ENCODE results near the gene CERCAM. TPM values are rescaled to one million over a fixed set of nuclear protein-coding genes. Genes with fewer than 3 reads are reported as not detected.

The CERCAM gene
- polyA plus RNA-seq, 3 donors = 1.5 to 2.5 (median 1.8) TPM

DNA sequence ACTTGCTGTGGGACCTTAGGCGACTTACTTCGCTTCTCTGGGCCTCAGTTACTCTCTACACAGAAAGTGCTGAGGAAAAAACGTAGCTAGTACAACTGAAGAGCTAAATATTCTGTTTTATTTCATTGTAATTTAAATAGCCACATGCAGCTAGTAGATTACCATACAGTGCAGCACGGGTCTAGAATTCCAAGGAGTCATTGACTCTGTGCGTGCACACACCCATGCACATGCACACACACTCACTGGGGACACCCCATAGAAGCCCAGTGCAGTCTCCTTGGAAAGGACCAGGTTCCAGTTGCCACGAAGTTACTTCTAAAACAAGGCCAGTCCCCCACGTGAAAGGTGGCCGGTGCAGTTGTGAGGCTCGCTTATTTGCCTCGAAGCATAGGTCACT, 32.5 kb upstream of the CERCAM start:
- Mint-ChIP-seq H3K27me3 (ENCODE audit: low read depth in 3 of 3) (peaks cover 0 to 4% (median 1%) of the 10 kb centered on the region in 3 donors), H3K36me3 (peaks cover 55 to 91% of the 10 kb centered on the region in 2 donors), H3K27ac (no peak overlapping the region), H3K4me1 (no peaks in the 10 kb centered on the region), H3K4me3 (no peak overlapping the region), H3K9me3 (peaks cover 0 to 9% (median 6%) of the 10 kb centered on the region in 7 donors)
- intact Hi-C loops (cut with micrococcal nuclease) = no loop called here
- Histone ChIP-seq H3K27me3 (ENCODE audit: control insufficient read depth in 2 of 2, insufficient read depth in 2 of 2, low read length in 2 of 2) (no peaks in the 10 kb centered on the region), H3K9ac (ENCODE audit: insufficient read depth, low read length, poor library complexity, severe bottlenecking) (no peak overlapping the region), H3K4me1 (ENCODE audit: control insufficient read depth in 1 of 2, insufficient read depth in 2 of 2, low read length in 2 of 2) (no peaks in the 10 kb centered on the region), H3K79me2 (ENCODE audit: insufficient read depth, low read length) (no peaks in the 10 kb centered on the region), H3K9me3 (replicated peaks in 1 of 2; ENCODE audit: control insufficient read depth in 1 of 2, insufficient read depth in 1 of 2, low read length in 2 of 2) (no peaks in the 10 kb centered on the region), H3K27ac (ENCODE audit: low read depth in 1 of 2, low read length in 2 of 2) (no peak overlapping the region), H4K20me1 (ENCODE audit: insufficient read depth, low read length) (peaks cover 16% of the 10 kb centered on the region), H3K4me3 (replicated peaks in 1 of 3; ENCODE audit: low read depth in 2 of 3, low read length in 3 of 3) (no peak overlapping the region), H3K4me2 (replicated peaks; ENCODE audit: extremely low read depth, low read length, poor library complexity, severe bottlenecking) (no peak overlapping the region), H3K36me3 (replicated peaks in 1 of 2; ENCODE audit: control insufficient read depth in 1 of 2, insufficient read depth in 2 of 2, low read length in 2 of 2) (peaks cover 82 to 97% of the 10 kb centered on the region in 2 donors), H2AFZ (ENCODE audit: insufficient read depth, low read depth, low read length, poor library complexity, severe bottlenecking) (no peak overlapping the region)
- no peak for DNase-seq
- TF ChIP-seq, protein P1, sequence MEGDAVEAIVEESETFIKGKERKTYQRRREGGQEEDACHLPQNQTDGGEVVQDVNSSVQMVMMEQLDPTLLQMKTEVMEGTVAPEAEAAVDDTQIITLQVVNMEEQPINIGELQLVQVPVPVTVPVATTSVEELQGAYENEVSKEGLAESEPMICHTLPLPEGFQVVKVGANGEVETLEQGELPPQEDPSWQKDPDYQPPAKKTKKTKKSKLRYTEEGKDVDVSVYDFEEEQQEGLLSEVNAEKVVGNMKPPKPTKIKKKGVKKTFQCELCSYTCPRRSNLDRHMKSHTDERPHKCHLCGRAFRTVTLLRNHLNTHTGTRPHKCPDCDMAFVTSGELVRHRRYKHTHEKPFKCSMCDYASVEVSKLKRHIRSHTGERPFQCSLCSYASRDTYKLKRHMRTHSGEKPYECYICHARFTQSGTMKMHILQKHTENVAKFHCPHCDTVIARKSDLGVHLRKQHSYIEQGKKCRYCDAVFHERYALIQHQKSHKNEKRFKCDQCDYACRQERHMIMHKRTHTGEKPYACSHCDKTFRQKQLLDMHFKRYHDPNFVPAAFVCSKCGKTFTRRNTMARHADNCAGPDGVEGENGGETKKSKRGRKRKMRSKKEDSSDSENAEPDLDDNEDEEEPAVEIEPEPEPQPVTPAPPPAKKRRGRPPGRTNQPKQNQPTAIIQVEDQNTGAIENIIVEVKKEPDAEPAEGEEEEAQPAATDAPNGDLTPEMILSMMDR (IDR thresholded peaks at IDR 0.05) = no peak
- 98% methylated on average over 7 of the region's 10 CpGs for WGBS (ENCODE audit: insufficient coverage)

DNA sequence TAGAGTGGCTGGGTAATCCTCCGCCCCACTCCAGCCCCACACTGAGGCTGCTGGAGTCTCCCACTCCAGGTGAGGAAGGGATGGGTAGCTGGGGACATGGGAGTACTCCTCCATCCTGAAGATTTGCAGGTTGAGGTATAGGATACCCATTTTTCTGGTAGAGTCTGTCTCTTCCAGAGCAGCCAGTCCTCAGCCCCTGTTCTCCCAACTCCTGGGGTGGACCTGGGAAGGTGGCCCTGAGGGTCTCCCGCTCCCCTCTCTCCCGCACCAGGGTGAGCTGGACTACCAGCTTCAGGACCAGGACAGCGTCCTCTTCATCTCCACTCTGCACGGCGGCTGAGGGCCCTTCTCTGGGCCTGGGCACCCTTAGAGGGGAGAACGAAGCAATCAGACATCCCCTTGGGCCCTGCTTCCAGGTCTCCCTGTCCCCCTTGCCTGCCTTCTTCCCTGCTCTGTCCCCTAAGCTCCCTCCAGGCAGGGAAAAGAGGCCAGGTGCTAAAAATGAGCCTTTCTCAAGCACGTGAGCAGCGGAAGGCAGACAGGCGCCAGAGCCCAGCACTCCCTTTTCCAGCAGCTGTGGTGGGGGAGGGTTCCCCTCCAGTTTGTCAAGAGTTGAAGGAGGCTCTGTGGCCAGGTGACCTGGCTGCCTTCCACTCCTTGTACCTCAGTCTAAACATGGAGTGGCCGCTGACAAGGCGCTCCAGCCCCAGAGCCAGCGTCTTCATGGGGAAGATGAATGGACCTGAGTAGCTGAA, 31.1 kb upstream of the CERCAM start:
- peaks cover 0 to 9% (median 6%) of the 10 kb centered on the region in 7 donors for H3K9me3 Mint-ChIP-seq
- no peaks in the 10 kb centered on the region for H3K79me2 ChIP-seq (ENCODE audit: insufficient read depth, low read length)
- H3K27me3 Mint-ChIP-seq (ENCODE audit: low read depth in 3 of 3) = peaks cover 0 to 4% (median 2%) of the 10 kb centered on the region in 3 donors
- H3K4me1 Mint-ChIP-seq = no peaks in the 10 kb centered on the region
- H3K4me3 ChIP-seq (replicated peaks in 1 of 3; ENCODE audit: low read depth in 2 of 3, low read length in 3 of 3) = no peak overlapping the region
- no peak overlapping the region for H2AFZ ChIP-seq (ENCODE audit: insufficient read depth, low read depth, low read length, poor library complexity, severe bottlenecking)
- H3K4me1 ChIP-seq (ENCODE audit: control insufficient read depth in 1 of 2, insufficient read depth in 2 of 2, low read length in 2 of 2) = no peaks in the 10 kb centered on the region
- WGBS (ENCODE audit: insufficient coverage) = 97% methylated on average over 6 of the region's 13 CpGs
- no peak overlapping the region for H3K9ac ChIP-seq (ENCODE audit: insufficient read depth, low read length, poor library complexity, severe bottlenecking)
- peaks cover 72 to 83% of the 10 kb centered on the region in 2 donors for H3K36me3 ChIP-seq (replicated peaks in 1 of 2; ENCODE audit: control insufficient read depth in 1 of 2, insufficient read depth in 2 of 2, low read length in 2 of 2)
- no peaks in the 10 kb centered on the region for H3K27me3 ChIP-seq (ENCODE audit: control insufficient read depth in 2 of 2, insufficient read depth in 2 of 2, low read length in 2 of 2)
- no peaks in the 10 kb centered on the region for H3K9me3 ChIP-seq (replicated peaks in 1 of 2; ENCODE audit: control insufficient read depth in 1 of 2, insufficient read depth in 1 of 2, low read length in 2 of 2)
- no peak overlapping the region for H3K4me3 Mint-ChIP-seq
- H3K27ac ChIP-seq (ENCODE audit: low read depth in 1 of 2, low read length in 2 of 2) = no peak overlapping the region
- no peak for DNase-seq
- H3K4me2 ChIP-seq (replicated peaks; ENCODE audit: extremely low read depth, low read length, poor library complexity, severe bottlenecking) = no peak overlapping the region
- intact Hi-C loops (cut with micrococcal nuclease) = no loop called here
- peaks cover 7% of the 10 kb centered on the region for H4K20me1 ChIP-seq (ENCODE audit: insufficient read depth, low read length)
- no peak overlapping the region for H3K27ac Mint-ChIP-seq
- TF ChIP-seq, protein P1 (IDR thresholded peaks at IDR 0.05) = no peak
- H3K36me3 Mint-ChIP-seq = peaks cover 48 to 79% of the 10 kb centered on the region in 2 donors
